ENCODE results near the gene CRELD1. TPM values are rescaled to one million over a fixed set of nuclear protein-coding genes. Genes with fewer than 3 reads are reported as not detected.

CRELD1 gene
- total and polyA plus RNA-seq, 2 of the 4 experiments (the other 2 are of a cell fraction), result 8.6 to 25.7 TPM

GRCh38 chr3:9911863-9912262 is 21.8 kb upstream of the CRELD1 start:
- in situ Hi-C loops (cut with MboI; ENCODE audit: low sequenced_read_pairs) (no loop called here), intact Hi-C loops (cut with micrococcal nuclease) (no loop called here), dilution Hi-C loops (cut with HindIII; ENCODE audit: low sequenced_read_pairs, unreplicated experiment) (no loop called here)
- no peak overlapping the region for H2BK5ac ChIP-seq (ENCODE audit: low read depth, low read length, poor library complexity, severe bottlenecking)
- WGBS, 2 experiments (ENCODE audit: extremely low coverage in 2 of 2, insufficient read length in 1 of 2), result 87% methylated on average over 4 of the region's 8 CpGs; no CpG with 5 or more reads in 1 of the 2 experiments
- ATAC-seq (ENCODE audit: low read depth) (no peak), DNase-seq (no peak)
- H3K79me1 ChIP-seq (ENCODE audit: low read depth in 1 of 2, low read length in 2 of 2), result peaks cover 0 to 16% of the 10 kb centered on the region in 2 experiments; a peak in 2 of 4 replicates
- no peak overlapping the region for H4K91ac ChIP-seq (ENCODE audit: insufficient read depth, low read depth, low read length)
- H3K9ac ChIP-seq (ENCODE audit: low read depth, low read length), result no peak overlapping the region
- no peak overlapping the region; the same call in 1 of the 2 replicates for H3K18ac ChIP-seq (ENCODE audit: low read depth, low read length)
- no peak overlapping the region for H3K4ac ChIP-seq (ENCODE audit: low read depth, low read length)
- H3K4me3 ChIP-seq (ENCODE audit: insufficient read depth, low read depth, low read length), result no peak overlapping the region
- H2AK9ac ChIP-seq (replicated peaks; ENCODE audit: low read depth, low read length, poor library complexity), result no peak overlapping the region
- no peaks in the 10 kb centered on the region for H3K27me3 ChIP-seq (ENCODE audit: control insufficient read depth, insufficient read depth, low read length)
- H3K27ac ChIP-seq (ENCODE audit: insufficient read depth, low read length), result no peak overlapping the region
- H4K8ac ChIP-seq (ENCODE audit: low read depth in 2 of 2, low read length in 2 of 2), result no peak overlapping the region
- no peak overlapping the region for H3K23ac ChIP-seq (ENCODE audit: low read depth, low read length)
- H3K4me2 ChIP-seq (ENCODE audit: low read depth, low read length), result no peak overlapping the region
- POLR2A ChIA-PET (ENCODE audit: unreplicated experiment), result interaction anchor here (0.6 kb wide), 1 partner anchor 12 kb away, joined by 5 read pairs; no protein-coding TSS in a partner anchor
- H2AFZ ChIP-seq (replicated peaks; ENCODE audit: low read length, poor library complexity), result no peak overlapping the region
- CTCF ChIA-PET, result no interaction called here
- no peak overlapping the region for H4K5ac ChIP-seq (ENCODE audit: low read depth, low read length)
- BruUV-seq (replicated peaks), result no TSS peak
- H3K56ac ChIP-seq (ENCODE audit: extremely low read depth, insufficient read depth, low read length), result no peak overlapping the region
- H2BK120ac ChIP-seq (ENCODE audit: low read depth, low read length), result no peak overlapping the region
- no peak overlapping the region for H2AK5ac ChIP-seq (ENCODE audit: low read depth, low read length)
- no peaks in the 10 kb centered on the region for H3K9me3 ChIP-seq (ENCODE audit: control insufficient read depth, insufficient read depth, low read length)
- peaks cover 25% of the 10 kb centered on the region for H3K4me1 ChIP-seq (ENCODE audit: control insufficient read depth, insufficient read depth, low read length)
- no peak overlapping the region for H2BK15ac ChIP-seq (ENCODE audit: low read depth, low read length)
- no peak for TF ChIP-seq RFX5 (IDR thresholded peaks at IDR 0.05; ENCODE audit: low read depth, low read length)
- no peak for TF ChIP-seq POLR2A (IDR thresholded peaks at IDR 0.05; ENCODE audit: low read depth, low read length)
- TF ChIP-seq CHD1 (IDR thresholded peaks at IDR 0.05; ENCODE audit: low read depth, low read length), result no peak
- H4K20me1 ChIP-seq (ENCODE audit: insufficient read depth, low read length), result no peaks in the 10 kb centered on the region
- peaks cover 15% of the 10 kb centered on the region for H3K9me1 ChIP-seq (ENCODE audit: insufficient read depth, low read length)
- no peaks in the 10 kb centered on the region for H3K36me3 ChIP-seq (ENCODE audit: control insufficient read depth, insufficient read depth, low read length)
- H3K14ac ChIP-seq (replicated peaks; ENCODE audit: low read depth, low read length), result no peak overlapping the region
- no peak overlapping the region for H2BK20ac ChIP-seq (ENCODE audit: low read depth, low read length)

Data from IMR-90 (cell line).